Lower leg skin (tissue), 3 donors: ENCODE data around the gene HEATR5A.
"Not testable (repeated sequence)": the region's sequence is repeated elsewhere in the genome, so short reads cannot be mapped to it uniquely, and the experiment has no call there.

Experiments
- CTCF ChIP-seq, 3 donors: fragments of 450-650 bp; IDR thresholded peaks; one replicate each; pipeline ENCODE4 v1.5.1; 2016; ENCODE audit warnings: antibody characterized with exemption in 3 of 3, mild to moderate bottlenecking in 3 of 3, moderate library complexity in 2 of 3
- POLR2A ChIP-seq, 2 donors: fragments of 450-650 bp; IDR thresholded peaks; one replicate each; pipeline ENCODE4 v1.6.1; 2016 to 2017; ENCODE audit warnings: antibody characterized with exemption in 2 of 2, mild to moderate bottlenecking in 1 of 2, moderate library complexity in 1 of 2

- not testable (repeated sequence) for TF ChIP-seq CTCF, POLR2A (IDR thresholded peaks at IDR 0.05)
Observed at GRCh38 chr14:31331395-31331794, 89.0 kb downstream of the HEATR5A start.
